GM23248 (cell line): Measurements from ENCODE around the gene NKAIN1.

Experiments used
- EZH2 ChIP-seq: fragments of 200-600 bp; sonication (generic); IDR thresholded peaks from 2 replicates; pipeline ENCODE4 v1.6.1; 2018; ENCODE audit warnings: antibody characterized with exemption, mild to moderate bottlenecking; ENCODE audit not compliant: insufficient read depth, poor library complexity, severe bottlenecking
- EZH2phosphoT487 ChIP-seq: fragments of 200-600 bp; sonication (generic); IDR thresholded peaks from 2 replicates; pipeline ENCODE4 v1.6.1; 2018; ENCODE audit warnings: antibody characterized with exemption, moderate library complexity, mild to moderate bottlenecking, low read depth; ENCODE audit not compliant: insufficient read depth

GRCh38 chr1:31198150-31198549 is 41.5 kb downstream of the NKAIN1 start:
- TF ChIP-seq EZH2, result no peak
- no peak for TF ChIP-seq EZH2phosphoT487
